ENCODE data around the gene PPEF1. TPM values are rescaled to one million over a fixed set of nuclear protein-coding genes. Genes with fewer than 3 reads are reported as not detected.

The PPEF1 gene
- total and polyA plus RNA-seq, 4 donors = 0.09 TPM; not detected in 3

DNA sequence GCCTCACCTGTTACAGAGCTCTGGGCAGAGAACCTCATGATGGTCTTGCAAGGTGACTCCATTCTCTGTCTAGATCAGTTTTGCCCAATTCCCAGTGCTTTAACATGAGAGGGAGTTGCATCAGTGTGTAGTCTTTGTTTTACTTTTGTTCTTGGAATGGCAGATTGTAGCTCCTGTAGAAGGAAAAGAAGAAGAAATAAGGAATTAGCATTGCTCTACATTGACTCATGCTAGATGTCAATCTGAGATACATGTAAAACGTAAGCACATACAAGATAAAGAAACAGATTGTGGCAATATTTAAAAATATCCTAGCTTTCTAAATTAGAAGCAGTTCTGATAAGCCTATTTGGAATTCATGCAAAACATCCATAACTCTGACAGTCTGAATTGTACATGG, 16.0 kb upstream of the PPEF1 start:
- DNase-seq (ENCODE audit: low spot score) = no peak
- Histone ChIP-seq H3K27me3 (ENCODE audit: control insufficient read depth in 4 of 4, insufficient read depth in 4 of 4, low read length in 3 of 4) (no peaks in the 10 kb centered on the region), H3K27ac (ENCODE audit: low read depth in 1 of 2, low read length in 2 of 2) (no peak overlapping the region), H3K4me1 (ENCODE audit: control insufficient read depth in 4 of 4, insufficient read depth in 4 of 4, low read length in 3 of 4) (no peaks in the 10 kb centered on the region), H3K36me3 (ENCODE audit: control insufficient read depth in 4 of 4, insufficient read depth in 3 of 4, low read depth in 1 of 4, low read length in 3 of 4) (no peaks in the 10 kb centered on the region), H3K9ac (ENCODE audit: low read depth in 1 of 2, low read length in 2 of 2) (no peak overlapping the region), H3K9me3 (ENCODE audit: control insufficient read depth in 4 of 4, low read length in 3 of 4) (no peaks in the 10 kb centered on the region), H3K4me3 (ENCODE audit: low read depth in 1 of 3, low read length in 3 of 3) (no peak overlapping the region)
- TF ChIP-seq FOXA2 (IDR thresholded peaks at IDR 0.05) (no peak), HNF4G (IDR thresholded peaks at IDR 0.05) (no peak), ATF3 (IDR thresholded peaks at IDR 0.05) (no peak), NR2F2 (IDR thresholded peaks at IDR 0.05) (no peak), RAD21 (IDR thresholded peaks at IDR 0.05) (no peak), HNF4A (conservative IDR thresholded peaks at IDR 0.05) (no peak), TAF1 (conservative IDR thresholded peaks at IDR 0.05) (no peak), JUND (IDR thresholded peaks at IDR 0.05) (no peak), EGR1 (IDR thresholded peaks at IDR 0.05; ENCODE audit: low read depth in 2 of 2) (no peak), RXRA (IDR thresholded peaks at IDR 0.05) (no peak), YY1 (IDR thresholded peaks at IDR 0.05) (no peak), GABPA (IDR thresholded peaks at IDR 0.05 in 1 of 2, conservative IDR thresholded peaks at IDR 0.05 in 1 of 2) (no peak), SP1 (IDR thresholded peaks at IDR 0.05) (no peak), FOXA1 (IDR thresholded peaks at IDR 0.05) (no peak)
- TF ChIP-seq, protein P1, sequence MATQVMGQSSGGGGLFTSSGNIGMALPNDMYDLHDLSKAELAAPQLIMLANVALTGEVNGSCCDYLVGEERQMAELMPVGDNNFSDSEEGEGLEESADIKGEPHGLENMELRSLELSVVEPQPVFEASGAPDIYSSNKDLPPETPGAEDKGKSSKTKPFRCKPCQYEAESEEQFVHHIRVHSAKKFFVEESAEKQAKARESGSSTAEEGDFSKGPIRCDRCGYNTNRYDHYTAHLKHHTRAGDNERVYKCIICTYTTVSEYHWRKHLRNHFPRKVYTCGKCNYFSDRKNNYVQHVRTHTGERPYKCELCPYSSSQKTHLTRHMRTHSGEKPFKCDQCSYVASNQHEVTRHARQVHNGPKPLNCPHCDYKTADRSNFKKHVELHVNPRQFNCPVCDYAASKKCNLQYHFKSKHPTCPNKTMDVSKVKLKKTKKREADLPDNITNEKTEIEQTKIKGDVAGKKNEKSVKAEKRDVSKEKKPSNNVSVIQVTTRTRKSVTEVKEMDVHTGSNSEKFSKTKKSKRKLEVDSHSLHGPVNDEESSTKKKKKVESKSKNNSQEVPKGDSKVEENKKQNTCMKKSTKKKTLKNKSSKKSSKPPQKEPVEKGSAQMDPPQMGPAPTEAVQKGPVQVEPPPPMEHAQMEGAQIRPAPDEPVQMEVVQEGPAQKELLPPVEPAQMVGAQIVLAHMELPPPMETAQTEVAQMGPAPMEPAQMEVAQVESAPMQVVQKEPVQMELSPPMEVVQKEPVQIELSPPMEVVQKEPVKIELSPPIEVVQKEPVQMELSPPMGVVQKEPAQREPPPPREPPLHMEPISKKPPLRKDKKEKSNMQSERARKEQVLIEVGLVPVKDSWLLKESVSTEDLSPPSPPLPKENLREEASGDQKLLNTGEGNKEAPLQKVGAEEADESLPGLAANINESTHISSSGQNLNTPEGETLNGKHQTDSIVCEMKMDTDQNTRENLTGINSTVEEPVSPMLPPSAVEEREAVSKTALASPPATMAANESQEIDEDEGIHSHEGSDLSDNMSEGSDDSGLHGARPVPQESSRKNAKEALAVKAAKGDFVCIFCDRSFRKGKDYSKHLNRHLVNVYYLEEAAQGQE (IDR thresholded peaks at IDR 0.05) = no peak
- TF ChIP-seq, protein P2, sequence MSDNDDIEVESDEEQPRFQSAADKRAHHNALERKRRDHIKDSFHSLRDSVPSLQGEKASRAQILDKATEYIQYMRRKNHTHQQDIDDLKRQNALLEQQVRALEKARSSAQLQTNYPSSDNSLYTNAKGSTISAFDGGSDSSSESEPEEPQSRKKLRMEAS (IDR thresholded peaks at IDR 0.05) = no peak
- TF ChIP-seq, protein P3, sequence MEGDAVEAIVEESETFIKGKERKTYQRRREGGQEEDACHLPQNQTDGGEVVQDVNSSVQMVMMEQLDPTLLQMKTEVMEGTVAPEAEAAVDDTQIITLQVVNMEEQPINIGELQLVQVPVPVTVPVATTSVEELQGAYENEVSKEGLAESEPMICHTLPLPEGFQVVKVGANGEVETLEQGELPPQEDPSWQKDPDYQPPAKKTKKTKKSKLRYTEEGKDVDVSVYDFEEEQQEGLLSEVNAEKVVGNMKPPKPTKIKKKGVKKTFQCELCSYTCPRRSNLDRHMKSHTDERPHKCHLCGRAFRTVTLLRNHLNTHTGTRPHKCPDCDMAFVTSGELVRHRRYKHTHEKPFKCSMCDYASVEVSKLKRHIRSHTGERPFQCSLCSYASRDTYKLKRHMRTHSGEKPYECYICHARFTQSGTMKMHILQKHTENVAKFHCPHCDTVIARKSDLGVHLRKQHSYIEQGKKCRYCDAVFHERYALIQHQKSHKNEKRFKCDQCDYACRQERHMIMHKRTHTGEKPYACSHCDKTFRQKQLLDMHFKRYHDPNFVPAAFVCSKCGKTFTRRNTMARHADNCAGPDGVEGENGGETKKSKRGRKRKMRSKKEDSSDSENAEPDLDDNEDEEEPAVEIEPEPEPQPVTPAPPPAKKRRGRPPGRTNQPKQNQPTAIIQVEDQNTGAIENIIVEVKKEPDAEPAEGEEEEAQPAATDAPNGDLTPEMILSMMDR (IDR thresholded peaks at IDR 0.05; ENCODE audit: low read depth, low read length, missing input control) = no peak
- TF ChIP-seq, protein P4, sequence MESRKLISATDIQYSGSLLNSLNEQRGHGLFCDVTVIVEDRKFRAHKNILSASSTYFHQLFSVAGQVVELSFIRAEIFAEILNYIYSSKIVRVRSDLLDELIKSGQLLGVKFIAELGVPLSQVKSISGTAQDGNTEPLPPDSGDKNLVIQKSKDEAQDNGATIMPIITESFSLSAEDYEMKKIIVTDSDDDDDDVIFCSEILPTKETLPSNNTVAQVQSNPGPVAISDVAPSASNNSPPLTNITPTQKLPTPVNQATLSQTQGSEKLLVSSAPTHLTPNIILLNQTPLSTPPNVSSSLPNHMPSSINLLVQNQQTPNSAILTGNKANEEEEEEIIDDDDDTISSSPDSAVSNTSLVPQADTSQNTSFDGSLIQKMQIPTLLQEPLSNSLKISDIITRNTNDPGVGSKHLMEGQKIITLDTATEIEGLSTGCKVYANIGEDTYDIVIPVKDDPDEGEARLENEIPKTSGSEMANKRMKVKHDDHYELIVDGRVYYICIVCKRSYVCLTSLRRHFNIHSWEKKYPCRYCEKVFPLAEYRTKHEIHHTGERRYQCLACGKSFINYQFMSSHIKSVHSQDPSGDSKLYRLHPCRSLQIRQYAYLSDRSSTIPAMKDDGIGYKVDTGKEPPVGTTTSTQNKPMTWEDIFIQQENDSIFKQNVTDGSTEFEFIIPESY (IDR thresholded peaks at IDR 0.05) = no peak
- WGBS = 64% methylated on average over 1 of the region's 1 CpG
